K562 (cell line): ENCODE measurements around the gene GPNMB. TPM values are rescaled to one million over a fixed set of nuclear protein-coding genes. Genes with fewer than 3 reads are reported as not detected.

Experiments used
- ATAC-seq: fragments of 200-7000 bp; cut with Tn5 transposase; 3 replicates; pipeline ENCODE4 v1.9.1; 2020; ENCODE audit warnings: moderate library complexity
- BruUV-seq: library from RNA; stranded (reverse); fragments of 400-500 nt; replicated peaks from 2 replicates; lab custom pipeline; 2021; lab: Mats Ljungman, UMichigan
- CTCF ChIA-PET: fragments of 300-600 bp; formaldehyde crosslinking; extraction: SDS; loops from one replicate; lab custom pipeline; 2021; ENCODE audit warnings: low intra/inter-chr PET ratio; lab: Yijun Ruan, JAX
- POLR2A ChIA-PET: fragments of 300-600, 350-650 bp; sonication (Branson Sonifier 250); formaldehyde crosslinking; extraction: SDS; loops from one replicate; lab custom pipeline; 2021; ENCODE audit warnings: antibody characterized with exemption, inconsistent platforms; lab: Yijun Ruan, JAX
- DNase-seq, 4 experiments: peaks; one replicate each; pipeline versions ENCODE4 v3.0.0 to v3.0.0-alpha.2; 2011 to 2018; ENCODE audit warnings: low spot score in 3 of 4, mixed read lengths in 3 of 4; ENCODE audit errors: extremely low read depth in 1 of 4
- FAIRE-seq: peaks from 2 replicates; lab custom pipeline; 2011; peaks lifted over from hg19 to GRCh38; lab: Jason Lieb, UNC
- H2AFZ ChIP-seq: 2 replicates; pipeline ENCODE4 v1.6.0; 2011; ENCODE audit warnings: low read depth, low read length, control low read depth, inconsistent platforms
- H3K27ac ChIP-seq: fragments of 200-600 bp; 3 replicates; pipeline ENCODE4 v1.8.0; 2011; ENCODE audit warnings: low read depth, mild to moderate bottlenecking, control low read depth, inconsistent platforms, low read length, moderate library complexity, mixed read lengths; ENCODE audit errors: extremely low read depth
- H3K27me3 ChIP-seq, 2 experiments: fragments of 300-600 bp in 1 of 2; 2 replicates in 1 of 2; 3 replicates in 1 of 2; pipeline versions ENCODE4 v1.6.0 to v1.8.0; 2011; ENCODE audit warnings: inconsistent platforms in 2 of 2, low read length in 2 of 2, mild to moderate bottlenecking in 1 of 2, mixed read lengths in 1 of 2, moderate library complexity in 1 of 2; ENCODE audit not compliant: control insufficient read depth in 2 of 2, insufficient read depth in 2 of 2
- H3K36me3 ChIP-seq: fragments of 300-600 bp; 3 replicates; pipeline ENCODE4 v1.8.0; 2011; ENCODE audit warnings: mild to moderate bottlenecking, low read length, inconsistent platforms; ENCODE audit not compliant: control insufficient read depth, insufficient read depth
- H3K4me1 ChIP-seq, 2 experiments: fragments of 200-600 bp in 1 of 2; replicated peaks in 1 of 2; 2 replicates in 1 of 2; 3 replicates in 1 of 2; pipeline versions ENCODE4 v1.5.1 to v1.8.0; 2011; ENCODE audit warnings: inconsistent platforms in 2 of 2, low read length in 2 of 2, mild to moderate bottlenecking in 1 of 2, mixed read lengths in 1 of 2, moderate library complexity in 1 of 2; ENCODE audit not compliant: control insufficient read depth in 2 of 2, insufficient read depth in 2 of 2
- H3K4me2 ChIP-seq: 2 replicates; pipeline ENCODE4 v1.6.1; 2011; ENCODE audit warnings: low read length, control low read depth, inconsistent platforms, mixed read lengths; ENCODE audit not compliant: insufficient read depth
- H3K4me3 ChIP-seq: fragments of 200-600 bp; sonication (generic), shearing (Covaris generic); 2 replicates; pipeline ENCODE4 v1.5.1; 2016; ENCODE audit warnings: control low read depth, inconsistent platforms
- H3K79me2 ChIP-seq: fragments of 200-600 bp; 3 replicates; pipeline ENCODE4 v1.8.0; 2011; ENCODE audit warnings: low read length, inconsistent platforms; ENCODE audit not compliant: control insufficient read depth, insufficient read depth
- H3K9ac ChIP-seq, 2 experiments: 2 replicates each; pipeline versions ENCODE4 v1.6.0 to v1.6.1; 2011; ENCODE audit warnings: low read depth in 2 of 2, low read length in 2 of 2, control low read depth in 1 of 2, inconsistent platforms in 1 of 2, mild to moderate bottlenecking in 1 of 2, mixed read lengths in 1 of 2; ENCODE audit not compliant: insufficient read depth in 1 of 2
- H3K9me1 ChIP-seq: one replicate; pipeline ENCODE4 v1.6.0; 2011; ENCODE audit warnings: inconsistent platforms, mild to moderate bottlenecking, low read length, moderate library complexity; ENCODE audit not compliant: control insufficient read depth, insufficient read depth
- H3K9me3 ChIP-seq: replicated peaks from 2 replicates; pipeline ENCODE4 v1.5.1; 2011; ENCODE audit warnings: low read depth, low read length, inconsistent platforms; ENCODE audit not compliant: control insufficient read depth, insufficient read depth
- H4K20me1 ChIP-seq: replicated peaks from 2 replicates; pipeline ENCODE4 v1.6.1; 2011; ENCODE audit warnings: low read length, inconsistent platforms, mixed read lengths; ENCODE audit not compliant: control insufficient read depth, insufficient read depth
- POLR2AphosphoS2 ChIP-seq: IDR thresholded peaks from 2 replicates; pipeline ENCODE4 v1.6.1; 2012; ENCODE audit warnings: low read length, improper control_type of control experiment
- PTTG1 ChIP-seq: fragments of 450-650 bp; IDR thresholded peaks from 2 replicates; pipeline ENCODE4 v1.6.1; 2016; ENCODE audit warnings: low read depth, mild to moderate bottlenecking, missing genetic modification characterization, missing compliant biosample characterization
- RBM22 ChIP-seq: fragments of 200-400 bp; formaldehyde crosslinking; IDR thresholded peaks from 2 replicates; pipeline ENCODE4 v1.6.1; 2018; ENCODE audit warnings: low read length, low read depth; ENCODE audit not compliant: poor library complexity, severe bottlenecking
- RFX1 ChIP-seq: fragments of 450-650 bp; IDR thresholded peaks from 2 replicates; pipeline ENCODE4 v1.6.1; 2016; ENCODE audit warnings: mild to moderate bottlenecking, moderate library complexity
- U2AF1 ChIP-seq: fragments of 200-400 bp; formaldehyde crosslinking; optimal IDR thresholded peaks from 2 replicates; pipeline ENCODE3; 2017; ENCODE audit warnings: mild to moderate bottlenecking, low read depth, low read length, moderate library complexity
- WGBS: fragments of 100-300 bp; shearing (Covaris generic); methylation state at CpG from one replicate; pipeline ENCODE4 v1.1.6; 2016; ENCODE audit warnings: low coverage, mixed read lengths; ENCODE audit not compliant: insufficient coverage; ENCODE audit errors: missing lambda C conversion rate; 5-methylcytosine and 5-hydroxymethylcytosine counted together
- in situ Hi-C: fragments of 300-500 bp; cut with MboI; formaldehyde crosslinking; loops from 4 replicates; pipeline ENCODE4 v1.15.0; 2018; ENCODE audit warnings: inconsistent platforms, mixed read lengths
- intact Hi-C: fragments of 100-400 bp; cut with micrococcal nuclease; formaldehyde crosslinking; loops from 2 replicates; pipeline ENCODE4 v1.14.2; 2022
- polyA plus RNA-seq, 8 experiments: library from polyadenylated mRNA; depleted of rRNA in 4 of 8; stranded (reverse) in 5 of 8; unstranded in 3 of 8; fragments of >200 nt; fragmentation: Nextera tagmentation in 2 of 8; fragmentation: Illumina TruSeq in 1 of 8; extraction: Ambion mirVana in 2 of 8; extraction: Trizol in 1 of 8; gene quantifications; 2 replicates each; pipeline versions ENCODE4 v1.2.1 to v1.2.3, GENCODE V29; 2011 to 2014; ENCODE audit warnings: inconsistent platforms in 1 of 8, missing spikeins in 1 of 8
- total RNA-seq, 7 experiments: library from RNA; depleted of rRNA in 6 of 7; stranded (reverse); fragments of >200 nt in 6 of 7; fragmentation: Illumina TruSeq in 2 of 7; extraction: Trizol in 2 of 7; gene quantifications; 2 replicates each; pipeline versions ENCODE4 v1.2.1 to v1.2.3, GENCODE V29; 2011 to 2021; ENCODE audit warnings: low replicate concordance in 1 of 7
- TF ChIP-seq, protein P1 (sequence below): fragments of 450-650 bp; IDR thresholded peaks from 2 replicates; pipeline ENCODE4 v1.6.1; 2016
- TF ChIP-seq, protein P2 (sequence below), 2 experiments: IDR thresholded peaks in 1 of 2; conservative IDR thresholded peaks in 1 of 2; 2 replicates each; pipeline ENCODE4 v1.6.1; 2016; ENCODE audit warnings: low read depth in 2 of 2, mild to moderate bottlenecking in 1 of 2, missing compliant biosample characterization in 1 of 2, missing genetic modification characterization in 1 of 2, moderate library complexity in 1 of 2

GPNMB gene
- total and polyA plus RNA-seq, 9 of the 15 experiments (the other 6 are each of a cell fraction or from before 2014, with no cell fraction given): 0.15 to 0.72 (median 0.33) TPM

DNA sequence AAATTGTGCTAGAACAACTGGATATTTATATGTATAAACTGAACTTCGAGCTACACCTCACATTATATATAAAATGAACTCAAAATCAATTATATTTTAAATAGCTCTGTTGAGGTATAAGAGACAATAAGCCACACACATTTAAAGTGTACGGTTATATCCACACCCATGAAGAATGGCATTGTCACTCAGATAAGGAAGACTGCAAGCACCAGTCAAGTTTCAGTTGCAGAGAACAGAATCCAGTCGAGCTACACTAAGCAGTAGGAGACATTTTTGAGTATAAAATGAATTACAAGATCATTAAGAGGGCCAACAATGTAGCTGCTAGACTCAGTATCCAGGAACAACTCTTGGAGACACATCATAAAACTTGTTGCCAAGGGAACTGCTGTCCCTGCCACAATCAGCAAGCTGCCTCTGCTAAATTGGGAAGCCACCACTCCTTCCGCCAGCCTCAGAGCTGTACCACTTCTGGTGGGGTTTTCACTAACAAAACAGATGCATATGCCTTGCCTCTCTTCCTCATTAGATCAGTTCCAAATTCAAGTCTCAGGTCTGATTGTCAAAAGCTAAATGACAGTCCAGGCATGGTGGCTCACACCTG, 19.6 kb upstream of the GPNMB start:
- intact Hi-C loops: no loop called here
- BruUV-seq: no TSS peak
- H3K4me2 ChIP-seq: peak overlapping the region; percentile 41; the same call in 1 of the 2 replicates
- CTCF ChIA-PET: no interaction called here
- no peak for DNase-seq
- TF ChIP-seq U2AF1 (no peak), PTTG1 (no peak), POLR2AphosphoS2 (no peak), RBM22 (no peak), RFX1 (peak; percentile 60)
- TF ChIP-seq, protein P1, sequence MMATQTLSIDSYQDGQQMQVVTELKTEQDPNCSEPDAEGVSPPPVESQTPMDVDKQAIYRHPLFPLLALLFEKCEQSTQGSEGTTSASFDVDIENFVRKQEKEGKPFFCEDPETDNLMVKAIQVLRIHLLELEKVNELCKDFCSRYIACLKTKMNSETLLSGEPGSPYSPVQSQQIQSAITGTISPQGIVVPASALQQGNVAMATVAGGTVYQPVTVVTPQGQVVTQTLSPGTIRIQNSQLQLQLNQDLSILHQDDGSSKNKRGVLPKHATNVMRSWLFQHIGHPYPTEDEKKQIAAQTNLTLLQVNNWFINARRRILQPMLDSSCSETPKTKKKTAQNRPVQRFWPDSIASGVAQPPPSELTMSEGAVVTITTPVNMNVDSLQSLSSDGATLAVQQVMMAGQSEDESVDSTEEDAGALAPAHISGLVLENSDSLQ: 0 out of 2 replicates have a peak, but pooled peaks have one; percentile 15
- TF ChIP-seq, protein P2, sequence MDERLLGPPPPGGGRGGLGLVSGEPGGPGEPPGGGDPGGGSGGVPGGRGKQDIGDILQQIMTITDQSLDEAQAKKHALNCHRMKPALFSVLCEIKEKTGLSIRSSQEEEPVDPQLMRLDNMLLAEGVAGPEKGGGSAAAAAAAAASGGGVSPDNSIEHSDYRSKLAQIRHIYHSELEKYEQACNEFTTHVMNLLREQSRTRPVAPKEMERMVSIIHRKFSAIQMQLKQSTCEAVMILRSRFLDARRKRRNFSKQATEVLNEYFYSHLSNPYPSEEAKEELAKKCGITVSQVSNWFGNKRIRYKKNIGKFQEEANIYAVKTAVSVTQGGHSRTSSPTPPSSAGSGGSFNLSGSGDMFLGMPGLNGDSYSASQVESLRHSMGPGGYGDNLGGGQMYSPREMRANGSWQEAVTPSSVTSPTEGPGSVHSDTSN (CRISPR knock-in tag; IDR thresholded peaks at IDR 0.05; ENCODE audit: low read depth): no peak
- TF ChIP-seq, protein P2 (tag; conservative IDR thresholded peaks at IDR 0.05; ENCODE audit: low read depth): 0 out of 2 replicates have a peak, but pooled peaks have one; percentile 19
- TF ChIP-seq, all 486 proteins: peak for 3
- Histone ChIP-seq H3K27ac (no peak overlapping the region), H3K4me3 (no peak overlapping the region), H3K36me3 (no peaks in the 10 kb centered on the region), H3K9me3 (peaks cover 2% of the 10 kb centered on the region; the same call in 1 of the 2 replicates), H2AFZ (peak overlapping the region; percentile 72), H3K9me1 (no peaks in the 10 kb centered on the region), H4K20me1 (no peaks in the 10 kb centered on the region; the same call in 1 of the 2 replicates), H3K9ac (peak overlapping the region in 1 of 2 experiments; percentile 42; a peak in 1 of 4 replicates), H3K4me1 (peaks cover 0 to 6% of the 10 kb centered on the region in 2 experiments; a peak in 2 of 5 replicates), H3K27me3 (no peaks in the 10 kb centered on the region), H3K79me2 (no peaks in the 10 kb centered on the region)
- ATAC-seq: peak; percentile 58
- no peak for FAIRE-seq
- 22% methylated on average over 4 of the region's 4 CpGs for WGBS
- in situ Hi-C loops: no loop called here
- POLR2A ChIA-PET: interaction anchor here (0.6 to 1.4 kb wide), 9 partner anchors 9 to 266 kb away, joined by 3 to 5 read pairs (median 3); no protein-coding TSS in a partner anchor
